ENCODE measurements around the gene CDK18.

DNA sequence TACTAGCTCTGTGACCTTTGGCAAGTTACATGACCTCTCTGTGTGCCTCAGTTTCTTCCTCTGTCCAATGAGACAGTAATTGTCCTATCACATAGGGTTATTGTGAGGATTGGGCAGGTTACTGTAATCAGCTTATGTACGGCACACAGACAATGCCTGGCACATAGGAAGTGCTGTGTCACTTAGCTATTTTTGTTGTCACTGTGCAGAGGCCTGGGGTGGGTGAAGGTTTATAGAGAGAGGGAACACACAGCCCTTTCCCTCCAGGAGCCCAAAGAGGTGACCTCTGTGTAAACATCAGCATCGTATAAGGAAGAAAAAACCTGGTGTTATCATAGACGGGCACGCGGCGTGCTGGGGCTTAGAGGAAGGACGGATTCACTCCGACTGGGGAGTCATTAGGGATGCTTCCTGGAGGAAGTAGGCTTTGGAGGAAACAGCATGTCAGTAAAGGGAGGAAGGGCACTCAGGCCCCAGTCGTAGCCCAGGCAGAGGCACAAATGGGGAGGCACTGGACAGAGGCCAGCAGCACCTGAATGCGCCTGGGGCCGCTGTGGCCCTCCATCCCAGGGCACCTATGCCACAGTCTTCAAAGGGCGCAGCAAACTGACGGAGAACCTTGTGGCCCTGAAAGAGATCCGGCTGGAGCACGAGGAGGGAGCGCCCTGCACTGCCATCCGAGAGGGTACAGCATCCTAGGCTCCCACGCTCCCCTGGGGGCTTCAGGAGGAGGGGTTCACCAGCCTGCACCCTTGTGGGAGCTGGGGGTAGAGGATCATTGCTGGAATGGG lies 21.2 kb downstream of the CDK18 start:
- TF ChIP-seq GABPA (IDR thresholded peaks at IDR 0.05; ENCODE audit: low read depth) = no peak
- TF ChIP-seq, protein P1, sequence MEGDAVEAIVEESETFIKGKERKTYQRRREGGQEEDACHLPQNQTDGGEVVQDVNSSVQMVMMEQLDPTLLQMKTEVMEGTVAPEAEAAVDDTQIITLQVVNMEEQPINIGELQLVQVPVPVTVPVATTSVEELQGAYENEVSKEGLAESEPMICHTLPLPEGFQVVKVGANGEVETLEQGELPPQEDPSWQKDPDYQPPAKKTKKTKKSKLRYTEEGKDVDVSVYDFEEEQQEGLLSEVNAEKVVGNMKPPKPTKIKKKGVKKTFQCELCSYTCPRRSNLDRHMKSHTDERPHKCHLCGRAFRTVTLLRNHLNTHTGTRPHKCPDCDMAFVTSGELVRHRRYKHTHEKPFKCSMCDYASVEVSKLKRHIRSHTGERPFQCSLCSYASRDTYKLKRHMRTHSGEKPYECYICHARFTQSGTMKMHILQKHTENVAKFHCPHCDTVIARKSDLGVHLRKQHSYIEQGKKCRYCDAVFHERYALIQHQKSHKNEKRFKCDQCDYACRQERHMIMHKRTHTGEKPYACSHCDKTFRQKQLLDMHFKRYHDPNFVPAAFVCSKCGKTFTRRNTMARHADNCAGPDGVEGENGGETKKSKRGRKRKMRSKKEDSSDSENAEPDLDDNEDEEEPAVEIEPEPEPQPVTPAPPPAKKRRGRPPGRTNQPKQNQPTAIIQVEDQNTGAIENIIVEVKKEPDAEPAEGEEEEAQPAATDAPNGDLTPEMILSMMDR (IDR thresholded peaks at IDR 0.05; ENCODE audit: insufficient read depth, low read length) = no peak
- TF ChIP-seq, protein P2, sequence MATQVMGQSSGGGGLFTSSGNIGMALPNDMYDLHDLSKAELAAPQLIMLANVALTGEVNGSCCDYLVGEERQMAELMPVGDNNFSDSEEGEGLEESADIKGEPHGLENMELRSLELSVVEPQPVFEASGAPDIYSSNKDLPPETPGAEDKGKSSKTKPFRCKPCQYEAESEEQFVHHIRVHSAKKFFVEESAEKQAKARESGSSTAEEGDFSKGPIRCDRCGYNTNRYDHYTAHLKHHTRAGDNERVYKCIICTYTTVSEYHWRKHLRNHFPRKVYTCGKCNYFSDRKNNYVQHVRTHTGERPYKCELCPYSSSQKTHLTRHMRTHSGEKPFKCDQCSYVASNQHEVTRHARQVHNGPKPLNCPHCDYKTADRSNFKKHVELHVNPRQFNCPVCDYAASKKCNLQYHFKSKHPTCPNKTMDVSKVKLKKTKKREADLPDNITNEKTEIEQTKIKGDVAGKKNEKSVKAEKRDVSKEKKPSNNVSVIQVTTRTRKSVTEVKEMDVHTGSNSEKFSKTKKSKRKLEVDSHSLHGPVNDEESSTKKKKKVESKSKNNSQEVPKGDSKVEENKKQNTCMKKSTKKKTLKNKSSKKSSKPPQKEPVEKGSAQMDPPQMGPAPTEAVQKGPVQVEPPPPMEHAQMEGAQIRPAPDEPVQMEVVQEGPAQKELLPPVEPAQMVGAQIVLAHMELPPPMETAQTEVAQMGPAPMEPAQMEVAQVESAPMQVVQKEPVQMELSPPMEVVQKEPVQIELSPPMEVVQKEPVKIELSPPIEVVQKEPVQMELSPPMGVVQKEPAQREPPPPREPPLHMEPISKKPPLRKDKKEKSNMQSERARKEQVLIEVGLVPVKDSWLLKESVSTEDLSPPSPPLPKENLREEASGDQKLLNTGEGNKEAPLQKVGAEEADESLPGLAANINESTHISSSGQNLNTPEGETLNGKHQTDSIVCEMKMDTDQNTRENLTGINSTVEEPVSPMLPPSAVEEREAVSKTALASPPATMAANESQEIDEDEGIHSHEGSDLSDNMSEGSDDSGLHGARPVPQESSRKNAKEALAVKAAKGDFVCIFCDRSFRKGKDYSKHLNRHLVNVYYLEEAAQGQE (IDR thresholded peaks at IDR 0.05; ENCODE audit: insufficient replicate concordance, low read depth) = no peak
